H1 (cell line): ENCODE measurements around the gene KCTD16. TPM values are rescaled to one million over a fixed set of nuclear protein-coding genes. Genes with fewer than 3 reads are reported as not detected.

Source experiments
- CTCF ChIA-PET: fragments of 300-600 bp; sonication (Branson Sonifier 250); formaldehyde crosslinking; loops from one replicate; lab custom pipeline; 2021; ENCODE audit not compliant: partially characterized antibody; lab: Charles Lee
- POLR2A ChIA-PET: fragments of 300-600 bp; sonication (Branson Sonifier 250); formaldehyde crosslinking; loops from one replicate; lab custom pipeline; 2021; ENCODE audit warnings: inconsistent platforms; ENCODE audit not compliant: partially characterized antibody; lab: Charles Lee
- DNase-seq, 2 experiments: peaks; one replicate each; pipeline versions ENCODE4 v3.0.0 to v3.0.0-alpha.2; 2010 to 2022; ENCODE audit warnings: low spot score in 2 of 2, low read depth in 1 of 2, mixed read lengths in 1 of 2
- FAIRE-seq: peaks from 2 replicates; lab custom pipeline; 2011; peaks lifted over from hg19 to GRCh38; lab: Jason Lieb, UNC
- H2AFZ ChIP-seq: 2 replicates; pipeline ENCODE4 v1.8.1; 2012; ENCODE audit warnings: low read length, inconsistent platforms
- H2AK5ac ChIP-seq: 2 replicates; pipeline ENCODE4 v1.6.1; 2013; ENCODE audit warnings: low read depth, low read length
- H2BK120ac ChIP-seq: replicated peaks from 2 replicates; pipeline ENCODE3; 2013; ENCODE audit warnings: low read depth, low read length, inconsistent platforms
- H2BK12ac ChIP-seq: 2 replicates; pipeline ENCODE4 v1.6.1; 2013; ENCODE audit warnings: low read depth, low read length
- H2BK15ac ChIP-seq: 2 replicates; pipeline ENCODE4 v1.6.1; 2013; ENCODE audit warnings: low read length
- H2BK20ac ChIP-seq: 2 replicates; pipeline ENCODE4 v1.6.1; 2013; ENCODE audit warnings: low read length
- H2BK5ac ChIP-seq: 2 replicates; pipeline ENCODE4 v1.6.1; 2013; ENCODE audit warnings: low read depth, low read length
- H3K14ac ChIP-seq: 2 replicates; pipeline ENCODE4 v1.6.1; 2013; ENCODE audit warnings: inconsistent platforms; ENCODE audit not compliant: insufficient read length
- H3K18ac ChIP-seq: 2 replicates; pipeline ENCODE4 v1.6.1; 2013; ENCODE audit warnings: low read length; ENCODE audit errors: extremely low read depth
- H3K23ac ChIP-seq: 2 replicates; pipeline ENCODE4 v1.6.1; 2013; ENCODE audit warnings: inconsistent platforms; ENCODE audit not compliant: insufficient read length
- H3K23me2 ChIP-seq: 2 replicates; pipeline ENCODE4 v1.6.1; 2013; ENCODE audit warnings: low read depth, low read length
- H3K27ac ChIP-seq: 2 replicates; pipeline ENCODE4 v1.6.1; 2011; ENCODE audit warnings: low read depth, low read length, inconsistent platforms
- H3K27me3 ChIP-seq, 4 experiments: replicated peaks in 1 of 4; 1 replicate in 1 of 4; 2 replicates in 3 of 4; pipeline versions ENCODE4 v1.6.1 to v1.8.1; 2011 to 2013; ENCODE audit warnings: low read length in 3 of 4, mild to moderate bottlenecking in 3 of 4, inconsistent platforms in 2 of 4, mixed read lengths in 2 of 4, moderate library complexity in 1 of 4; ENCODE audit not compliant: control insufficient read depth in 3 of 4, insufficient read depth in 3 of 4; ENCODE audit errors: extremely low read depth in 1 of 4
- H3K36me3 ChIP-seq, 4 experiments: 2 replicates each; pipeline versions ENCODE4 v1.6.1 to v1.8.1; 2011 to 2013; ENCODE audit warnings: mild to moderate bottlenecking in 4 of 4, low read length in 3 of 4, moderate library complexity in 2 of 4, control low read depth in 1 of 4, inconsistent platforms in 1 of 4; ENCODE audit not compliant: insufficient read depth in 4 of 4, control insufficient read depth in 2 of 4
- H3K4ac ChIP-seq: replicated peaks from 2 replicates; pipeline ENCODE3; 2013; ENCODE audit warnings: low read length, low read depth, mixed read lengths, inconsistent platforms; ENCODE audit not compliant: insufficient read length
- H3K4me1 ChIP-seq, 4 experiments: replicated peaks in 1 of 4; 1 replicate in 1 of 4; 2 replicates in 3 of 4; pipeline versions ENCODE4 v1.6.1 to v1.8.1; 2011 to 2013; ENCODE audit warnings: low read length in 3 of 4, inconsistent platforms in 2 of 4, mixed read lengths in 1 of 4; ENCODE audit not compliant: insufficient read depth in 4 of 4, control insufficient read depth in 3 of 4
- H3K4me2 ChIP-seq, 2 experiments: 2 replicates each; pipeline versions ENCODE4 v1.6.1 to v1.8.1; 2011 to 2013; ENCODE audit warnings: low read depth in 2 of 2, low read length in 2 of 2, control low read depth in 1 of 2, inconsistent platforms in 1 of 2, mild to moderate bottlenecking in 1 of 2; ENCODE audit not compliant: insufficient read depth in 1 of 2
- H3K4me3 ChIP-seq, 4 experiments: fragments of 200-600, 300-600 bp in 1 of 4; sonication (generic), shearing (Covaris generic), sonication (Bioruptor Twin) in 1 of 4; 2 replicates each; pipeline versions ENCODE4 v1.5.1 to v1.8.1; 2011 to 2016; ENCODE audit warnings: low read length in 4 of 4, low read depth in 3 of 4, control low read depth in 2 of 4, inconsistent platforms in 2 of 4, mild to moderate bottlenecking in 2 of 4, mixed read lengths in 1 of 4, moderate library complexity in 1 of 4; ENCODE audit not compliant: insufficient read depth in 2 of 4; ENCODE audit errors: extremely low read depth in 1 of 4
- H3K56ac ChIP-seq: replicated peaks from 2 replicates; pipeline ENCODE3; 2013; ENCODE audit warnings: low read depth, mild to moderate bottlenecking, mixed read lengths, low read length, inconsistent platforms; ENCODE audit not compliant: insufficient read length
- H3K79me1 ChIP-seq: 2 replicates; pipeline ENCODE4 v1.6.1; 2013; ENCODE audit warnings: low read depth, low read length, control low read depth
- H3K79me2 ChIP-seq, 2 experiments: 2 replicates each; pipeline versions ENCODE4 v1.6.1 to v1.8.1; 2012 to 2013; ENCODE audit warnings: low read length in 2 of 2, mild to moderate bottlenecking in 2 of 2, inconsistent platforms in 1 of 2; ENCODE audit not compliant: insufficient read depth in 2 of 2, control insufficient read depth in 1 of 2
- H3K9ac ChIP-seq, 4 experiments: replicated peaks in 1 of 4; 1 replicate in 1 of 4; 2 replicates in 3 of 4; pipeline versions ENCODE4 v1.6.1 to v1.8.1; 2011 to 2013; ENCODE audit warnings: low read depth in 3 of 4, low read length in 3 of 4, control low read depth in 2 of 4, mild to moderate bottlenecking in 2 of 4, moderate library complexity in 2 of 4, inconsistent platforms in 1 of 4; ENCODE audit errors: extremely low read depth in 1 of 4
- H3K9me3 ChIP-seq, 2 experiments: 2 replicates each; pipeline versions ENCODE4 v1.6.1 to v1.8.1; 2012 to 2013; ENCODE audit warnings: mild to moderate bottlenecking in 2 of 2, moderate library complexity in 2 of 2, control low read depth in 1 of 2, inconsistent platforms in 1 of 2, low read depth in 1 of 2, low read length in 1 of 2, mixed read lengths in 1 of 2; ENCODE audit not compliant: insufficient read depth in 2 of 2
- H4K20me1 ChIP-seq, 2 experiments: replicated peaks in 1 of 2; 2 replicates each; pipeline versions ENCODE3 to v1.8.1; 2011 to 2013; ENCODE audit warnings: inconsistent platforms in 2 of 2, low read length in 2 of 2, mild to moderate bottlenecking in 1 of 2; ENCODE audit not compliant: insufficient read depth in 2 of 2, control insufficient read depth in 1 of 2
- H4K5ac ChIP-seq: 2 replicates; pipeline ENCODE4 v1.6.1; 2013; ENCODE audit warnings: low read length, low read depth, mixed read lengths, inconsistent platforms; ENCODE audit not compliant: insufficient read length
- H4K8ac ChIP-seq: 2 replicates; pipeline ENCODE4 v1.8.0; 2013; ENCODE audit warnings: mild to moderate bottlenecking, moderate library complexity, low read length, inconsistent platforms; ENCODE audit not compliant: insufficient read depth; ENCODE audit errors: extremely low read depth
- H4K91ac ChIP-seq: replicated peaks from 2 replicates; pipeline ENCODE3; 2013; ENCODE audit warnings: low read length, mixed read lengths, inconsistent platforms; ENCODE audit not compliant: insufficient read length
- BACH1 ChIP-seq: IDR thresholded peaks from 2 replicates; pipeline ENCODE4 v1.6.1; 2012; ENCODE audit warnings: low read length, improper control_type of control experiment
- HDAC6 ChIP-seq: IDR thresholded peaks from one replicate; pipeline ENCODE4 v1.7.1; 2012; ENCODE audit warnings: low read depth, mild to moderate bottlenecking, inconsistent platforms, low read length, moderate library complexity
- NANOG ChIP-seq: IDR thresholded peaks from 2 replicates; pipeline ENCODE4 v1.6.1; 2011; ENCODE audit warnings: low read length, low read depth, mild to moderate bottlenecking, inconsistent platforms; ENCODE audit not compliant: insufficient read depth, poor library complexity, severe bottlenecking
- POLR2A ChIP-seq, 2 experiments: IDR thresholded peaks; 1 replicate in 1 of 2; 2 replicates in 1 of 2; pipeline ENCODE4 v1.6.1; 2011; ENCODE audit warnings: low read depth in 2 of 2, low read length in 2 of 2, mild to moderate bottlenecking in 2 of 2; ENCODE audit errors: control extremely low read depth in 1 of 2
- POU5F1 ChIP-seq: IDR thresholded peaks from 2 replicates; pipeline ENCODE4 v1.6.1; 2011; ENCODE audit warnings: low read depth, mild to moderate bottlenecking, low read length, moderate library complexity
- RXRA ChIP-seq: IDR thresholded peaks from 2 replicates; pipeline ENCODE4 v1.6.1; 2011; ENCODE audit warnings: low read depth, mild to moderate bottlenecking, low read length, moderate library complexity; ENCODE audit not compliant: insufficient read depth
- SIRT6 ChIP-seq: IDR thresholded peaks from one replicate; pipeline ENCODE4 v1.7.1; 2012; ENCODE audit warnings: low read length, inconsistent platforms
- TEAD4 ChIP-seq: IDR thresholded peaks from 2 replicates; pipeline ENCODE4 v1.6.1; 2012; ENCODE audit warnings: low read depth, low read length, inconsistent platforms, mixed read lengths
- WGBS, 2 experiments: shearing (Covaris generic) in 1 of 2; methylation state at CpG; one replicate each; pipeline versions ENCODE4 v1.1.6 to v1.1.7; 2013 to 2015; ENCODE audit warnings: low lambda C conversion rate in 2 of 2, mixed read lengths in 2 of 2, inconsistent platforms in 1 of 2, low coverage in 1 of 2, missing lambda C conversion rate in 1 of 2; ENCODE audit not compliant: insufficient replicate concordance in 2 of 2, insufficient coverage in 1 of 2, insufficient read length in 1 of 2; ENCODE audit errors: extremely low coverage in 1 of 2, missing lambda C conversion rate in 1 of 2; 5-methylcytosine and 5-hydroxymethylcytosine counted together
- polyA plus RNA-seq, 7 experiments: library from polyadenylated mRNA; depleted of rRNA in 3 of 7; stranded (reverse) in 5 of 7; unstranded in 2 of 7; fragments of >200 nt in 5 of 7; fragments of 200-250 nt in 2 of 7; gene quantifications; 1 replicate in 5 of 7; 2 replicates in 1 of 7; 4 replicates in 1 of 7; pipeline versions ENCODE4 v1.2.1 to v1.2.3, GENCODE V29; 2011 to 2013; ENCODE audit warnings: missing spikeins in 2 of 7, mixed read lengths in 2 of 7
- total RNA-seq: library from RNA; stranded (reverse); fragmentation: NEBNext Ultra II Directional; extraction: Animal tissue kit (Norgen Biotek cat#: 25700); gene quantifications from 2 replicates; pipeline ENCODE4 v1.2.1, GENCODE V29; 2021
- TF ChIP-seq, protein P1 (sequence below): IDR thresholded peaks from 2 replicates; pipeline ENCODE4 v1.6.1; 2011; ENCODE audit warnings: low read length, improper control_type of control experiment

KCTD16 gene
- total and polyA plus RNA-seq, 2 of the 8 experiments (the other 6 are each of a cell fraction or from before 2014, with no cell fraction given) = 0.03 to 0.24 TPM

DNA sequence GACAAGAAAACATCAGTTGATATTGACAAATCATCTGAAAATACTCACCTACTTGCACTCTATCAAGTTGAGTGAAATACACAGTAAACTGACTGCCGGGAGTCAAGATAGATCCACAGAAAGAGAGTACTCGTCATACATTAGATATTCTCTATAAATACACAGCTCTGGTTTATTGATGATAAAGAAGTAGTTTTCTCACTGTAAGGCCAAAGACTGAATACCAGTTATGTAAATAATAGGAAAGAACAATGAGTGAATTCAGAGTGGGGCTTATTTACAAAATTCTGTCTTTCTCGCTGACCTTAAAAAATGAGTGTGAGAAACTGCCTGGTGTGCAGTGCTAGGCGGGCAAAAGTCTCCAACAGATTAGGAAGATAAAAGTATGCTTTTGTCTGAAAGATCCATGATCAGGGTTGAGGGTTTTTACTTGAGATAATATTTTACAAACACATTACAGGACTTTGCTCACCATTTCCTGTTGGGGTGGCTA, 341.0 kb downstream of the KCTD16 start:
- 95% methylated on average over 4 of the region's 4 CpGs; no CpG with 5 or more reads in 1 of the 2 experiments for WGBS, 2 experiments
- no peak overlapping the region for H3K4ac ChIP-seq

More for the DNA sequence above, 341.0 kb downstream of the KCTD16 start:
- no peak overlapping the region for H2AK5ac ChIP-seq
- no peaks in the 10 kb centered on the region for H3K9me3 ChIP-seq
- H3K27ac ChIP-seq = no peak overlapping the region
- H3K4me2 ChIP-seq = no peak overlapping the region
- H3K79me2 ChIP-seq = no peaks in the 10 kb centered on the region
- H4K91ac ChIP-seq = no peak overlapping the region
- ChIA-PET POLR2A (no interaction called here), CTCF (no interaction called here)
- FAIRE-seq (no peak), DNase-seq (no peak)
- no peak overlapping the region for H3K9ac ChIP-seq
- no peak overlapping the region for H3K18ac ChIP-seq
- H3K79me1 ChIP-seq = no peaks in the 10 kb centered on the region
- H2BK20ac ChIP-seq = no peak overlapping the region
- no peaks in the 10 kb centered on the region for H3K23me2 ChIP-seq
- H2BK15ac ChIP-seq = no peak overlapping the region
- H3K56ac ChIP-seq = no peak overlapping the region
- H3K27me3 ChIP-seq = no peaks in the 10 kb centered on the region; a peak in 2 of 7 replicates
- H2BK120ac ChIP-seq = no peak overlapping the region
- no peak overlapping the region for H3K4me3 ChIP-seq
- no peak overlapping the region for H2AFZ ChIP-seq
- H3K23ac ChIP-seq = no peak overlapping the region
- no peak overlapping the region for H2BK12ac ChIP-seq
- H4K20me1 ChIP-seq = no peaks in the 10 kb centered on the region
- no peak overlapping the region for H3K14ac ChIP-seq
- H3K36me3 ChIP-seq = no peaks in the 10 kb centered on the region
- H3K4me1 ChIP-seq = peaks cover 0 to 5% (median 0%) of the 10 kb centered on the region in 4 experiments; a peak in 1 of 7 replicates
- H4K8ac ChIP-seq = no peak overlapping the region
- no peak overlapping the region for H2BK5ac ChIP-seq
- no peak overlapping the region for H4K5ac ChIP-seq
- TF ChIP-seq TEAD4 = no peak
- no peak for TF ChIP-seq HDAC6
- TF ChIP-seq, protein P1, sequence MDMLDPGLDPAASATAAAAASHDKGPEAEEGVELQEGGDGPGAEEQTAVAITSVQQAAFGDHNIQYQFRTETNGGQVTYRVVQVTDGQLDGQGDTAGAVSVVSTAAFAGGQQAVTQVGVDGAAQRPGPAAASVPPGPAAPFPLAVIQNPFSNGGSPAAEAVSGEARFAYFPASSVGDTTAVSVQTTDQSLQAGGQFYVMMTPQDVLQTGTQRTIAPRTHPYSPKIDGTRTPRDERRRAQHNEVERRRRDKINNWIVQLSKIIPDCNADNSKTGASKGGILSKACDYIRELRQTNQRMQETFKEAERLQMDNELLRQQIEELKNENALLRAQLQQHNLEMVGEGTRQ = no peak
- no peak for TF ChIP-seq POU5F1
- no peak for TF ChIP-seq POLR2A (IDR thresholded peaks at IDR 0.05; ENCODE audit: control extremely low read depth in 1 of 2, low read depth in 2 of 2, low read length in 2 of 2)
- TF ChIP-seq RXRA = no peak
- no peak for TF ChIP-seq NANOG
- TF ChIP-seq SIRT6 = no peak
- no peak for TF ChIP-seq BACH1
- TF ChIP-seq, all 59 proteins: peak for 0
